ENCODE results near the gene HOXD10.

The HOXD10 gene

DNA sequence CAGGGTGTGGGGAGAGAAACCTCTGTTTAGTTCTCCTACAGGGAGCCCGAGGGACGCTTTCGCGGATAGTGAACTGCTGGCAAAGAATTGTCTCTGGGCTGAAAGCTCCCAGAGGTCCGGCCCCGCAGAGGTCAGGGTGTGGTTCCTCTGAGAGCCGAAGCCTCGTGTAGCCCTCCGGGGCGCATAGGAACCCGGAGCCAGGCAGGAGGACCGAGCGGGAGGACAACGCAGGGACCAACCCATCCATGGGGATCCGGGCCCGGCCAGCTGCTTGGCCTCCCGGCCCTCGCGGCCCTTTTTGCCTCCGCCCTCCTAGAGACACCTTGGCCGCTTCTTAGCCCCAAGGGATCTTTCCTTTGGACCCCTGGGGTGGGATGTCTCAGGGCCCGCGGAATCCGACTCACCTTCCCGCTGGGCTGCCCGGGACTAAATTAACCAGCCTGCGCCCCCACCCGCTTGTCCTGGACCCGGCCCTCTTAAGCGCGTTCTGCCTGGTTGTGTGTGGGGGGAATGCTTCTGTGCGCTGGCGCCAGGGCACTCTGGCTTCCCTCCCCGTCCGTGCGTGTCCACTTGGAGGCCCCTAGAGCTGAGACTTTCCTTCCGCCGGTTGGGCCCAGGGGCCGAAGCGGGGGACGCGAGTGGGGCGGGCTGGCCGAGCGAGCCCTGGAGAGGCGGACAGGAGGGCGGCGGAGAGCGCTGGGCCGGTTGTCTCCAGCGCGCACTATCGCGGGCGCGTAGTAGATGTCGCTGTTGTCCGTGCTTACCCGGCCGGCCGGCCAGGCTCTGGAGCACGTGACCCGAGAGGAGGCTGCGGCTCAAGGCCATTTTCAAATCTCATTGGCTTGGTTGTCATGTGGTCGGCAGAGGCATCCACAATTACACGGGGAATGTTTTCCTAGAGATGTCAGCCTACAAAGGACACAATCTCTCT, at the start of gene HOXD10:
Gene HOXD10 (plus strand): TSS at position 896 of the 931 bp plus-strand sequence. CDS start 56 bp downstream, outside the sequence.
- no peak for DNase-seq (ENCODE audit: low read depth in 2 of 2)

- no peak for DNase-seq (ENCODE audit: low read depth in 2 of 2)
Measured at GRCh38 chr2:176067589-176068418, 48.8 kb upstream of the HOXD10 start.

- DNase-seq (ENCODE audit: low read depth in 2 of 2) = no peak
Measured at GRCh38 chr2:176068419-176068832, 48.2 kb upstream of the HOXD10 start.

- no peak for DNase-seq (ENCODE audit: low read depth in 2 of 2)
Measured at GRCh38 chr2:176071330-176072291, 45.0 kb upstream of the HOXD10 start.

DNA sequence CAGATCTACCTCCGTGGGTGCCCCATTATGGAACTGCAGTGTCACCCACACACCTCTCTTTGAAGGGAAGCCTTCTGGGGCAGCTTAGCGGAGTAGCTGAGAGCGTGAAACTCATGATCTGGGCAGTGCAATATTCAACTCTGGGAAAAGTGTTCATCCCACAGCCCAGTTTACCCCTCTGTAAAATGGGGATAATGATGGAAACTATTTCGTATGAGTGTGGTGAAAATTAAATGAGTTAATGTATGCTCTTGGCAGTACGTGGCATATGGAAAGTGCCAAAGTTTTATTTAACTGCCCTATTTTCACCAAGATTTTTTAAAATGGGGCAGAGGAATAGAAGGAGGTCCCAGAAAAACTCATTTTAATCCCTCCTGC, 44.3 kb upstream of the HOXD10 start:
- no peak for DNase-seq (ENCODE audit: low read depth in 2 of 2)

DNA sequence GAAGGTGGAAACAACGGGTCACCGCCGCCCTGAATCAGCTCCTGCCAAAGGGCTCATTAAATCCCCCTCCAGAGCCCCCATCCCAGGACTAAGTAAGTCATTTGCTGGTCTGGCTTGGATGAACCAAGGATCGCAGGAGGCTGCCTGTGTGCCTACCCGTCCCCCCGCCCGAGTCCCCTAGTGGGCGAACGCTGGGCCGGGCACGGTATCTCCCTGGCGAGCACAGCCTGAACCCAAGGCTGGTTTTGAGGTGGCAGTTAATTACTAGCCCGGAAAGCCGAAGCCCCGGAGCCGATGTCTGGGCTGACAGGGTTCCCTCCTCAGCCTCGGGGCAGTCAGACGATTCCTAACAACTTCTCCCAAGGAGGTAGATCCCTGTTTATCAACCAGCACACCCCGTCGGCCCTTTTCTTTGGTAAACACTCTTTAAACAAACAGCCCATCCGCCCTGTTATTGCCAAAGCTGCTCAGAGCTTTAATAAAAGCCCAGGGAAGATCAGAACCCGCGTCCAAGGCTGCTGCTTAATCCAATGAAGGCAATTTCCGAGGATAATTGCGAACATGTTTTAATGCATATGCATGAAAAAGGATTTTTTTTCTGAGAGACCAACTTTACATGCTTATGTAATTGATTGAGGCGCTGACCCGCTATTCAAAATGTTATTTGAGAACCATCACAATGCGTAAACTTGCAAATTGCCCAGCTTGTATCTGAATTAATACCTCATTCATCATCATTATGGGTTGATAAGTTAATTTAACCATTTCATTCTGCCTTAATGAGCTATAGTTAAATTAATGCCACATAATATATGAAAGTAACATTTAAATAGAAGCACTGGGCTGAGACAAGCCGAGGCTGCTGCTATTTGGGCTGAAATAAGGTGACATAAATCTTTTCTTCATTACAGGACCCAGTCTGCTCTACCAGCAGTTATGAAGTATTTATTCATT, 43.4 kb upstream of the HOXD10 start:
- DNase-seq (ENCODE audit: low read depth in 2 of 2) = no peak

- no peak for DNase-seq (ENCODE audit: low read depth in 2 of 2)
Measured at GRCh38 chr2:176074919-176075425, 41.6 kb upstream of the HOXD10 start.

- DNase-seq (ENCODE audit: low read depth in 2 of 2) = no peak
Measured at GRCh38 chr2:176075481-176075880, 41.1 kb upstream of the HOXD10 start.

GRCh38 chr2:176076063-176076462, 40.5 kb upstream of the HOXD10 start:
- DNase-seq (ENCODE audit: low read depth in 2 of 2) = no peak

GRCh38 chr2:176076796-176077195, 39.8 kb upstream of the HOXD10 start:
- DNase-seq (ENCODE audit: low read depth in 2 of 2) = no peak

DNA sequence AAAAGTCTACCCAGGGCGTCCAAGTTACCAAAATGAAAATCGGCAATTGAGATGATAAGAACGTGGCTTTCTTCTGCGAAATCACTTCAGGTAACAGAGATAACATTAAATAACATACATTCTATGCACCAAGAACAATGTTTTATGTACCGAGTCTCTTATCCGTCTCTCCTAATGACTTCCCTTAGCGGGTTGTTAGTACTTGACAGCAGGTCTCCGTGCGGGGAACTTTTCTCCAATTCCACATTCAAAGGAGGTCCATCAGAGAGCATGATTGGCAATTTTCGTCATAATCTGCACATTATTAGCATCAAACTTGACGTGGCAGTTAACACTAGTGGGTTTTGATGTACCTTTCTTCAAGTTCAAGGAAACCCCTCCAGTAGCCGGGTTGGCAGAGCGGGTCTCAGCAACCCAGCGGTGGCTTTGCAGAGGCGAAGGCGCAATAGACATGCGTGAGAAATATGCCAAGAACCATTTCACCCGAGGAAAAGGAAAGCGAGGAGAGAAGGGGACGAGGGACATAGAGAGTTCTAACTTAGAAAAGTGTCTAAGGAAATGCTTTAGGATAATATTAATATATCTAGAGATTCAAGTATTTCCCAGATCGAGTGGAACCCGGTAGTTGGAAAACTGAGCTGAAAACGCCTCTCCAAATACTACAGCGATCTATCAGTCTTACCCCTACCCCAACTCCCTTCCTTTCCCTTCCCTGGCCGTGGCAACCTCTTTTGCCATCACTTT, 37.9 kb upstream of the HOXD10 start:
- DNase-seq (ENCODE audit: low read depth in 2 of 2) = no peak

- no peak for DNase-seq (ENCODE audit: low read depth in 2 of 2)
Measured at GRCh38 chr2:176079285-176079830, 37.2 kb upstream of the HOXD10 start.

GRCh38 chr2:176079831-176080539, 36.6 kb upstream of the HOXD10 start:
- DNase-seq (ENCODE audit: low read depth in 2 of 2) = no peak

DNA sequence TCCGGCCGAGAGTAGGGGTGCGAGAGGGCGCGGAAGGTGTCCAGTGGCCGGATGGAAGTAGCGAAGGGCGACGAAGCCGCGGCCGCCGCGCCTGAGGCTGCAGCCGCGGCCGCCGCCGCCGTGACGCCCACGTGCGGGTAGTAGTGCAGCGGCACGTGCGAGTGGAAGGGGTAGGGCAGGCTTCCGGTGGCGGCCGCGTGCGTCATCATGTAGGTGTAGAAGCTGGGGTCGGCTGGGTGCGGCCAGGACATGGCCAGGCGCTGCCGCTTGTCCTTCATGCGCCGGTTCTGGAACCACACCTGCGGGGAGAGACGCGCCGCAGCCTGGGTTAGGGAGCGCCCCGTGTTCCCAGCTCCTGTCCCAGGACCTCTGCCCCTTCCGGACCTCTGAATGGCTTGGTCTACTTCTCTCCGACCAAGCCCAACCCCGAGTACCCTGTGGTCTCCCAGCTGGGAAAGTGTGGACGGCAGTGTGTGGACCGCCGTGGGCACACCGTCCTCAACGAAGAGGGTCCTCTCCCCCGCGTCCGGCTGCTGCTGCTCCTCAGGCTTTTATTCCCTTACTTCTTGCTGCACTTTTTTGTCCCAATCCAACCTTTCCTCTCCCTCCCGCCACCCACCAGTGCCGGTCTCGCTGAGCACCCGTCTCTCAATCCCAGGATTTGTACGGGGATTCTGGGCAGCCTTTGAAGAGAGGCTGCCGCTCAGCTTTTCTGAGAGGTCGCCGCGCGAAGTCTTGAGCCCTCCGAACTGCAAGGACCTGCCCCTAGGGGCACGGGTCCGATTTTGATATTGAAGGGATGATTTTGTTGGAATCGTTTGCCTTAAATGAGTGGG, 35.8 kb upstream of the HOXD10 start:
- no peak for DNase-seq (ENCODE audit: low read depth in 2 of 2)

GRCh38 chr2:176081376-176081836, 35.2 kb upstream of the HOXD10 start:
- no peak for DNase-seq (ENCODE audit: low read depth in 2 of 2)

GRCh38 chr2:176081837-176082524, 34.6 kb upstream of the HOXD10 start:
- DNase-seq (ENCODE audit: low read depth in 2 of 2) = no peak

DNA sequence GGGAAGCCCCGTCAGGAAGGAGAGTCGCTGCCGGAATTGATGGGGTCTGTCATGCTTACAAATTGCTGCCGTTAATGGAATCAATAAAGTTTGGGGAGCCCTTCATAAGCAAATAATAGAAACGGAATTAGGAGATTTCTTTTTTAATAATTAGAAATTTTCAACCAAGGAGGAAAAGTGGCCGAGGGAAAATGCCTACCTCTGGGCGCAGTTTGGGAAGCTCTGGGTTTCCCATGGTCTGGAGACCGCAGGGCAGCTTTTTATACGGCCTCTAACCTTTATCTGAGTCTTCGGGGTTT, 34.1 kb upstream of the HOXD10 start:
- no peak for DNase-seq (ENCODE audit: low read depth in 2 of 2)
